HL-60 (cell line): ENCODE results near the gene FCRL6.

Source experiments
- POLR2AphosphoS5 ChIP-seq: IDR thresholded peaks from 2 replicates; pipeline ENCODE4 v1.6.1; 2012; ENCODE audit warnings: low read depth
- TF ChIP-seq, protein P1 (sequence below): IDR thresholded peaks from one replicate; pipeline ENCODE4 v1.5.1; 2011; ENCODE audit warnings: low read length, control low read depth, inconsistent platforms; ENCODE audit not compliant: insufficient read depth

GRCh38 chr1:159755451-159756007, 46.6 kb upstream of the FCRL6 start:
- TF ChIP-seq, protein P1, sequence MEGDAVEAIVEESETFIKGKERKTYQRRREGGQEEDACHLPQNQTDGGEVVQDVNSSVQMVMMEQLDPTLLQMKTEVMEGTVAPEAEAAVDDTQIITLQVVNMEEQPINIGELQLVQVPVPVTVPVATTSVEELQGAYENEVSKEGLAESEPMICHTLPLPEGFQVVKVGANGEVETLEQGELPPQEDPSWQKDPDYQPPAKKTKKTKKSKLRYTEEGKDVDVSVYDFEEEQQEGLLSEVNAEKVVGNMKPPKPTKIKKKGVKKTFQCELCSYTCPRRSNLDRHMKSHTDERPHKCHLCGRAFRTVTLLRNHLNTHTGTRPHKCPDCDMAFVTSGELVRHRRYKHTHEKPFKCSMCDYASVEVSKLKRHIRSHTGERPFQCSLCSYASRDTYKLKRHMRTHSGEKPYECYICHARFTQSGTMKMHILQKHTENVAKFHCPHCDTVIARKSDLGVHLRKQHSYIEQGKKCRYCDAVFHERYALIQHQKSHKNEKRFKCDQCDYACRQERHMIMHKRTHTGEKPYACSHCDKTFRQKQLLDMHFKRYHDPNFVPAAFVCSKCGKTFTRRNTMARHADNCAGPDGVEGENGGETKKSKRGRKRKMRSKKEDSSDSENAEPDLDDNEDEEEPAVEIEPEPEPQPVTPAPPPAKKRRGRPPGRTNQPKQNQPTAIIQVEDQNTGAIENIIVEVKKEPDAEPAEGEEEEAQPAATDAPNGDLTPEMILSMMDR = no peak
- TF ChIP-seq POLR2AphosphoS5 = no peak
